SIG-M5 (cell line): ENCODE results near the gene TUBB4B.
"Not testable (repeated sequence)": the region's sequence is repeated elsewhere in the genome, so short reads cannot be mapped to it uniquely, and the experiment has no call there.

Experiments
- DNase-seq: peaks from one replicate; lab custom pipeline; 2025; lab: John Stamatoyannopoulos, UW

The TUBB4B gene

GRCh38 chr9:137251490-137252268 lies 10.6 kb downstream of the TUBB4B start:
- DNase-seq: no peak

GRCh38 chr9:137252555-137253506 lies 11.7 kb downstream of the TUBB4B start:
- DNase-seq: no peak

- no peak for DNase-seq
Observed at GRCh38 chr9:137253717-137254623, 12.9 kb downstream of the TUBB4B start.

GRCh38 chr9:137254624-137255447 lies 13.7 kb downstream of the TUBB4B start, which contains the start of gene NELFB:
Gene NELFB (plus strand): TSS chr9:137255327.
- DNase-seq: no peak

GRCh38 chr9:137255448-137256114 lies 14.5 kb downstream of the TUBB4B start:
- DNase-seq: no peak

- no peak for DNase-seq
Observed at GRCh38 chr9:137256362-137256761, 15.3 kb downstream of the TUBB4B start.

GRCh38 chr9:137256856-137257255 lies 15.8 kb downstream of the TUBB4B start:
- DNase-seq: no peak

- not testable (repeated sequence) for DNase-seq
Observed at GRCh38 chr9:137262173-137262908, 21.3 kb downstream of the TUBB4B start.

GRCh38 chr9:137262909-137263285 lies 21.8 kb downstream of the TUBB4B start:
- DNase-seq: no peak

- no peak for DNase-seq
Observed at GRCh38 chr9:137263506-137263905, 22.4 kb downstream of the TUBB4B start.

GRCh38 chr9:137264067-137264466 lies 23.0 kb downstream of the TUBB4B start:
- no peak for DNase-seq

- DNase-seq: no peak
Observed at GRCh38 chr9:137265496-137266161, 24.5 kb downstream of the TUBB4B start.

GRCh38 chr9:137266162-137266527 lies 25.1 kb downstream of the TUBB4B start:
- DNase-seq: no peak

- DNase-seq: no peak
Observed at GRCh38 chr9:137266585-137267453, 25.7 kb downstream of the TUBB4B start.

GRCh38 chr9:137267933-137268355 lies 26.9 kb downstream of the TUBB4B start:
- no peak for DNase-seq

GRCh38 chr9:137268538-137269201 lies 27.6 kb downstream of the TUBB4B start:
- no peak for DNase-seq

- DNase-seq: no peak
Observed at GRCh38 chr9:137269231-137269772, 28.2 kb downstream of the TUBB4B start.
